Loucy (cell line): Measurements from ENCODE around the gene IL18BP.

Experiments used
- EZH2phosphoT487 ChIP-seq: fragments of 200-600 bp; IDR thresholded peaks from 2 replicates; pipeline ENCODE4 v1.6.1; 2018; ENCODE audit warnings: antibody characterized with exemption, mild to moderate bottlenecking, moderate library complexity, borderline replicate concordance
- TF ChIP-seq, protein P1 (sequence below): fragments of 200-600 bp; sonication (generic); conservative IDR thresholded peaks from 2 replicates; pipeline ENCODE4 v1.5.1; 2014; ENCODE audit warnings: mild to moderate bottlenecking, antibody characterized with exemption, low read length

DNA sequence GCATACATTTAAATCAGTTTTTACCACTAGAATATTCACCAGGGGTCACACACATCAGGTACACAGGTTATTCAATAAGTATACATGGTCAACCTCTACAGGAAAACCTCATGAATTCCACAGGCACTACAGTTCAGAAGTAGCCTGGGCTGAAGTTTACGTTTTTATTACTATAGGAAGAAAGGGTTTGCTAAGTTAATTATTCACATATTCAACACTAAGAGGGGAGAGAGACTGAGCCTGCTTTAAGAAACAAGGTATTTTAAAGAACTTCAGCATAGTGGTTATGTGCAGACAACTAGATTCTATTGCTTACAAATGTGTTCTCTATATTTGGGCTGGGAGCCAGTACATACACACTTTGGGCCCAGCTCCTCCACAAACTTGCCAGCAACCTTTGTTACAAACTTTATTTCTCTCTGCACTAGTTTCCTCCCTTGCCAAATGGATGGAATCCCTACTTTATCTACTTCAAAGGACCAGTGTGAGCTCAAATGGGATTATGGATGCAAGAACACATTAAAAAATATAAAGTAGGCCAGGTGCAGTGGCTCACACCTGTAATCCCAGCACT lies 31.9 kb downstream of the IL18BP start:
- TF ChIP-seq, protein P1, sequence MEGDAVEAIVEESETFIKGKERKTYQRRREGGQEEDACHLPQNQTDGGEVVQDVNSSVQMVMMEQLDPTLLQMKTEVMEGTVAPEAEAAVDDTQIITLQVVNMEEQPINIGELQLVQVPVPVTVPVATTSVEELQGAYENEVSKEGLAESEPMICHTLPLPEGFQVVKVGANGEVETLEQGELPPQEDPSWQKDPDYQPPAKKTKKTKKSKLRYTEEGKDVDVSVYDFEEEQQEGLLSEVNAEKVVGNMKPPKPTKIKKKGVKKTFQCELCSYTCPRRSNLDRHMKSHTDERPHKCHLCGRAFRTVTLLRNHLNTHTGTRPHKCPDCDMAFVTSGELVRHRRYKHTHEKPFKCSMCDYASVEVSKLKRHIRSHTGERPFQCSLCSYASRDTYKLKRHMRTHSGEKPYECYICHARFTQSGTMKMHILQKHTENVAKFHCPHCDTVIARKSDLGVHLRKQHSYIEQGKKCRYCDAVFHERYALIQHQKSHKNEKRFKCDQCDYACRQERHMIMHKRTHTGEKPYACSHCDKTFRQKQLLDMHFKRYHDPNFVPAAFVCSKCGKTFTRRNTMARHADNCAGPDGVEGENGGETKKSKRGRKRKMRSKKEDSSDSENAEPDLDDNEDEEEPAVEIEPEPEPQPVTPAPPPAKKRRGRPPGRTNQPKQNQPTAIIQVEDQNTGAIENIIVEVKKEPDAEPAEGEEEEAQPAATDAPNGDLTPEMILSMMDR = no peak
- TF ChIP-seq EZH2phosphoT487 = no peak
